ENCODE measurements around the gene HIVEP1.
"Not testable (repeated sequence)": the region's sequence is repeated elsewhere in the genome, so short reads cannot be mapped to it uniquely, and the experiment has no call there.

Gene HIVEP1

DNA sequence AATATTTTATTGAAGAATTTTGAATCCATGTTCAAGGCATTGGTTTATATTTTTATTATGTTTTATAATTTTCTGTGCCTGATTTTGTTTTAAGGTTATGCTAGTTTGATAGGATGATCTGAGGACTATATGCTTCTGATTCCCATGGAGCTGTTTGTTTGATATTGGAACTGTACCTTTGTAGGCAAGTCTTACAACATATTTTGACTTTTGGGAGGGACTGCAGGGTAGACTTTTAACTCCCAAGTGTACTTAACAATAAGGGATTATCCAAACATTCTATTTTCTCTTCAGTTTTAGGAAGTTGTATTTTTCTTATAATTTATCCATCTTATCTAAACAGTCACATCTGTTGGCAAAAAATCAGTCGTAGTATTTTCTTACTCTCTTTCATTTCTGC lies 82.6 kb downstream of the HIVEP1 start:
- no peak for DNase-seq

DNA sequence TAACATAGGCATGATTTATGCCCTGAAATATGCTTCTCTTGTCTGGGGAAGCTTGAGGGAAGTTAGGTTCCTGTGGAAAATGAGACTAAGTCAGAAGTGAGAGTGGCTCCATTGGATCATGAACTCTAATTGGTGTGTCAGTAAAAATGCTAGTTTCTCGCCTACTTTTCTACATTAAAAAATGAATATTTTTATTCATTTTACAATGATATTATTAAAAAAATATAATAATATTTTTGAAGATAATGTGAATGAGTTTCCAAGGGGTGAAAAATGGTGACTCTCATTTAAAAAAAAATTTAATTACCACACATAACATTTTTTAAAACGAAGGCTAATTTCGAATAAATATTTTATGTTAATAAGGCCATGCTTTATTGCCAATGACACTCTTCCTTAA lies 84.2 kb downstream of the HIVEP1 start:
- no peak for DNase-seq

DNA sequence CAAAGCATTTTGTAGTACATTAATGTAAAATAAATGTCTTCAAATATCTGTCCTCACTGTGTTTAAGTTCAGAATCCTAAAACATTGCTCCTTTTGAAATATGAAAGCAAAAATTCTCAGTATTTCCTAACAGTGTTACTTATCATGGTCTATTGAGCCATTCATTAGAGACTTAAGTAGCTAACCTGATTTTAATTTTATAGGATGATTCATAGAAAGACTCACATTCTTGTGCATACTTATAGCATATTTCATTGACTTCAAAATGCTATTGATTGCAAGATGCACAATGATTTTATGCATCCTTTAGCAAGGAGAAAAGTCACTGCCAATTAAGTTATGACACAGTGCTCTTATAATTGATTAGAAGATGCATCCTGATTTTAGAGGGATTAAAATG lies 85.7 kb downstream of the HIVEP1 start:
- no peak for DNase-seq

DNA sequence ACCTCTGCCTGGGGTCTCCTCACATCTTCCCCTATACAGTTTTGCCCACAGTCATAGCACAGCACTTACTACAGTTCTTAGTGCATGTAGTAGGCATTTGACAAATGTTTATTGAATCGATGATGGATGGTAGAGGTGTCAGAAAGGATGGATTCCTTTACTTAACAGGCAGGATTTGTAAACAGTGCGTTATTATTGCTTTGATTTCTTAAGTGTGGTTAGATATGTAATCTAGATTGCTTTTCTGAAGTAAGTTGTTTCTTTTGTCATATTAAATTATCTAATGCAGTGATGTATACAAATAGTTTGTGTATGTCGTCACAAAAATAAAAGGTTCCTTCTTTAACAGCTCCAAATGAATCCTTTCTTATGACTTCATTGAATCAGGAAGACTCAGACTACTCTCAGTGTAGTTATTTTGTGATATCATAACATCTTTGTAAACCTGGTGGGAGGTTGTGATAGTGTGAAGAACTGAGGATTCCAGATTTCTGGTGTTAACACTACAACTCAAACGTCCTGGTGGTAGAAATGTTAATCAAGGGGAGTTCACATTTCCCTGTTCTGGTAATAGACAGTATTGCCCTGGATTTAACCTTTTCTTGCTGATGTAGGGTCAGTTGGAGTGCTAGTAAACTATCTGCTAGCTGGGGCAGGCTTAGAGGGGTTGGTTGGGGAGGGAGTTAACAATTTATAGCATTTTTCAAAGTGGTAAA lies 87.7 kb downstream of the HIVEP1 start:
- no peak for DNase-seq

DNA sequence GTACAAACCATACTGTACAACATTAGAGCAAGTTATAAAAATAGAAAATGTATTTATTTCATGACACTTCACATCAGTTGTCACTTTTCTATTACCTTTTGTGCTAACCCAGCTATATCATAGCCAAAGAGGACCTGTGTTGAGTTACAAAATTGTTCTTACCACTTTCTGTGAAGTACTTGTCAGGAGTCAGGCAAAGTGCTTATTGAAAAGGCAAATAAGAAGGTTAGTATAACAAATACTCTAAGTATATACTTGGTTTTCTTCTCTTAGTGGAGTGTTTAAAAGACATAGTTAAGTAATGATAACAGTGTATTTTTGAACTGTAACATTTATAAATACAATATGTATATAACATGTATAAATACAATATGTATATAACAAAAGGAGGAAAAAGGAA lies 88.9 kb downstream of the HIVEP1 start:
- no peak for DNase-seq

DNA sequence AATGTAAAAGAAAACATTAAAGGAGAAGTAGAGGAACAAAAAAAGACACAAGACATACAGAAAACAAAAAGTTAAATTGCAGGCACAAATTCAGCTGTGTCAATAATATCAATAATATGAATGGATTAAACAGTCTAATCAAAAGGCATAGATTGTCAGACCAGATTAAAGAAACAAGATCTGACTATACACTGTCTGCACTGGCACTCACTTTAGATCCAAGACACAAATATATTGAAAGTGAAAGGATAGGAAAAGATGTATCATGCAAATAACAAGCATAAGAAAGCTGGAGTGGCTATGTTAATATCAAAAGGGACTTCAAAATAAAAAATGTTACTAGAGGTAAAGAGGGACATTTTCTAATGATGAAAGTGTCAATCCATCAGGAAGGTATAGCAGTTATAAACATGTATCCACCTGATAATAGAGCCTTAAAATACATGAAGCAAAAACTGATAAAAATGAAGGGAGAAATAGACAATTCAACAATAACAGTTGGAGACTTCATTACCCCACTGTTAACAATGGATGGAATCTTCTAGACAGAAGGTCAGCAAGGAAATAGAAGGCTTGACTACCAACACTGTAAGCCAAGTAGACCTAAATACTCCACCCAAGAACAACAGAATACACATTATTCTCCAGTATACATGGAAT lies 89.7 kb downstream of the HIVEP1 start:
- DNase-seq, result no peak

DNA sequence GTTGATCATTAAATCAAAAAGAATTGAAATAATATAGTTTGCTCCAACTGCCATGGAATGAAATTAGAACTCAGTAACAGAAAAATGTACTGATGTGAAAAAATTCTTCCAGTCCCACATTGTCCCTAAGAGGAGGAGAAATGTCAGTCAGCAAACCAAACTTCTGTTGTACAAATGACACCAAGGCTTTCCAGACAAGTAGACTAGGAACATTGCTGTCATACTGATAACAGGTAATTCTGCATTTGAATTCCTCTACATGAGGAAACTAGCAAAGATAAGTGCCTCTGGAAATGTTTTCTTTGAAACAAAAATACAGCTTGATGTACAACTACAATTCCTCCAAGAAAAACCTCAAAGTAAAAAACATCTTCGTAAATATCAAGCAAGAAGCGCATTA lies 90.2 kb downstream of the HIVEP1 start:
- DNase-seq, result no peak

DNA sequence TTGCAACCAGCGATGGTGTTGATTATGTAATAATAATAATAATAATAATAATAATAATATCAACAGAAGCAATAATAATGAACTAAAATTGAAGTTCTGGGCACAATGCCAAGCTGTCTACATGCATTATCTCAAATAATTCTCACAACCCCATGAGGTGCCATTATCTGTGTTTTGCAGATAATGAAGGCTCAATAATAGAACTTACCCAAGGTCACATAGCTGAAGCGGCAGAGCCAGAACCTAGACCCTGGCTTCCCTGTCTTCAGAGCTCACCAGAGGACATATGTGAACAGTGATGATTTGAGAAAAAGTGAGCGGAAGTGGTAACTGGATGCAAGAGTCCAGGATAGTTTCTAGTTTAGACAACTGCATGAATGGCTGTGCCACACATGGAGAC lies 91.0 kb downstream of the HIVEP1 start:
- DNase-seq, result no peak

DNA sequence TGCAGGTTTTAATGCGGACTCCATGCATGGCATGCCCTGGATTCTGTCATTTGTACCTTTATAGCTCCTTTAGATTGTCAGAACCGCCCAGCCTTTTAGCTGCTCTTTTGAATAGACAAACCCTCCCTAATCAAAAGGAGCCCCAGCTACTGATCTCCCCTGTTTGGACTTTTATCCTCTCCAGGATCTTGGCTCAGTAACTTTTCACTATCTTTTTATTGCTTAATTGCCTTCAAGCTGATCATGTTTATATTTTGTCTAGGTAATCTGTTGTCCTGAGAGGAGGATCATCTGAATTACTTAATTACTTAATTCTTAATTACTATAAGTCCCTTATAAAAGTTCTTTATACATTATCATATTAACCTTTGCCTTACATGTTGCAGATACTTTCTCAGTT lies 93.2 kb downstream of the HIVEP1 start:
- DNase-seq, result no peak

DNA sequence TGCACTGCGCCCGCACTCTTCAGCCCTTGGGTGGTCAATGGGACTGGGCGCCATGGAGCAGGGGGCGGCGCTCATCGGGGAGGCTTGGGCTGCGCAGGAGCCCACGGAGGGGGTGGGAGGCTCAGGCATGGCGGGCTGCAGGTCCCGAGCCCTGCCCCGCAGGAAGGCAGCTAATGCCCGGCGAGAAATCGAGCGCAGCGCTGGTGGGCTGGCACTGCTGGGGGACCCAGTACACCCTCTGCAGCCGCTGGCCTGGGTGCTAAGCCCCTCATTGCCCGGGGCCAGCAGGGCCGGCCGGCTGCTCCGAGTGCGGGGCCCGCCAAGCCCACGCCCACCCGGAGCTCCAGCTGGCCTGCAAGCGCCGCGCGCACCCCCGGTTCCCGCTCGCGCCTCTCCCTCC lies 96.3 kb downstream of the HIVEP1 start:
- DNase-seq, result not testable (repeated sequence)

DNA sequence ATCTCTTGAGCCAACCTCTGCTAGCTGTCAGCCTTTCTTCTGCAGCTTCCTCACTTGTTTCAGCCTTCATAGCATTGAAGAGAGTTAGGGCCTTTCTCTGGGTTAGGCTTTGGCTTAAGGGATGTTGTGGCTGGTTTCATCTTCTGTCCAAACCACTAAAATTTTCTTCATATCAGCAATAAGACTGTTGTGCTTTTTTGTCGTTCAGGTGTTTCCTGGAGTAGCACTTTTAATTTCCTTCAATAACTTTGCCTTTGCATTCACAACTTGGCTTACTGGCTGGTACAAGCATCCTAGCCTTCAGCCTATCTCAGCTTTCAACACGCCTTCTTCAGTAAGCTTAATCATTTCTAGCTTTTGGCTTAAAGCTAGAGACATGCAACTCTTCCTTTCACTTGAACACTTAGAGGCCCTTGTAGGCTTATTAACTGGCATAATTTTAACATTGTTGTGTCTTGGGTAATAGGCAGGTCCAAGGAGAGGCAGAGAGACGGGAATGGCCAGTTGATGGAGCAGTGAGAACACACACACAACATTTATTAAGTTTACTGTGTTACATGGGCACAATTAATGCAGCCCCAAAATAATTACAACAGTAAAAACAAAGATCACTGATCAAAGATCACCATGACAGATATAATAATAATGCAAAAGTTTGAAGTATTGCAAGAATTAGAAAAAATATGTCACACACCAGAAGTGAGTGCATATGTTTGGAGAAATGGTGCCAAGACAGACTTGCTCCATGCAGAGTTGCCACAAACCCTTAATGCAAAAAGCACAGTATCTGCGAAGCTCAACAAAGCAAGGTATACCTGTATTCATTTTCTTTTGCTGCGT lies 98.6 kb downstream of the HIVEP1 start:
- no peak for DNase-seq

DNA sequence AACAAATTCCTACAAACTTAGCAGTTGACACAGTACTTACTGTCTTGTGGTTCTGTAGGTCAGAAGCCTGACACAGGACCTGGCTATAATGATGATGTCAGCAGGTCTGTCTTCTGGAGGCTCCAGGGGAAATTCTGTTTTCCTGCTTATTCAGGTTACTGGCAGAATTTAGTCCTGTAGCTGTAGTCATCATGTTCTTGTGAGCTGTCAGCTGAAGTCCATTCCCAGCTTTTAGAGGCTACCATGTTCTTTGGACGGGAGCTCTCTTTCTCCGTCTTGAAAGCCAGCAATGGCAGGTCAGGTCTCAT lies 99.2 kb downstream of the HIVEP1 start:
- DNase-seq, result no peak

DNA sequence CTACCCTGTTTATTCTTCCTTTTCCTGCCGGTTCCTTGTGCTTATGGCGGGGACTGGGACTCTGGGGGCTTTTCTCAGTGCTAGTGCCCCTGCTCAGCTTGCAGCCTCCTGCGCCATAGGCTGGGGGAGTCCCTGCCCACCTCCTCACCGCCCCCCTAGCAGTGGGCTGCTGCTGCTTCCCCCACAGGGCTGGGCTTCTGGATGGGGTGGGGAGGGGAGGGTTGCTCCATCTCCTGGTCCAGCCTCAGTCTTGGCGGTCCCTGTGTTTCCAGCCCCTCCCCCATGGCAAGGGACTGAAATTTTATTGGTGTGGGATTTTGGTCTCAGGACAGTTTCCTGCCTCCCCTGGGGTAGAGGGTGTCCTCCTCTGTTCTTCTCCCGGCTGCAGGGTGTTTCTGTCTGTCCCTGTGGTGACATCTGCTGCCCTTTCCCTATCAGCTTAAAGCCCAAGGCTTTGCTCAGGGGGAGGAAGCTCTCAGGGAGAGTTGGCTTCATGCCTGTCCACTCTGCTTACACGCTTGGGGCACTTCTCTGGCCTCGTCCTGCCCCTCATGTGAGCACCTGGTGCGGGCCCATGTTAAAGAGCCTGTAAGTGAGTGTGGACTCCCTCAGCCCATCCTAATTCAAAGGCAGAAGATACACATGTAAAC lies 100.6 kb downstream of the HIVEP1 start:
- no peak for DNase-seq

DNA sequence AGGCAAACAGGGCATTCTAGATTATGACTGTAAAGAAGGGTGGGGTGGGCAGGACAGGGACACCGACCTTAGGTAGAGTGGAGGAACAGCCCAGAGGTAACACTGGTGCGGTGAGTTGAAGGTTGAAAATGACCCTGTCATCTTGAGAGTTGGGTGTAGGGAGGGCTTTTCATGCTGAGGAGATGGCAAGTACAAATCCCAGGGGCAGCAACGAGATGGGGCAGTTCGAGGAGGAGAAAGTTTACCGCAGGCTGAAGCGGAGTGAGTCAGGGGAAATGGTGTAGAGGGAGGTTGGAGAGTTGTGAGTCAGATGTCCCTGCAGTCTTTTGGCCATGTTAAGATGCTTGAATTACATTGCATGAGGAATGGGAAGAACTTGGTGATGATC lies 101.1 kb downstream of the HIVEP1 start:
- DNase-seq, result no peak

DNA sequence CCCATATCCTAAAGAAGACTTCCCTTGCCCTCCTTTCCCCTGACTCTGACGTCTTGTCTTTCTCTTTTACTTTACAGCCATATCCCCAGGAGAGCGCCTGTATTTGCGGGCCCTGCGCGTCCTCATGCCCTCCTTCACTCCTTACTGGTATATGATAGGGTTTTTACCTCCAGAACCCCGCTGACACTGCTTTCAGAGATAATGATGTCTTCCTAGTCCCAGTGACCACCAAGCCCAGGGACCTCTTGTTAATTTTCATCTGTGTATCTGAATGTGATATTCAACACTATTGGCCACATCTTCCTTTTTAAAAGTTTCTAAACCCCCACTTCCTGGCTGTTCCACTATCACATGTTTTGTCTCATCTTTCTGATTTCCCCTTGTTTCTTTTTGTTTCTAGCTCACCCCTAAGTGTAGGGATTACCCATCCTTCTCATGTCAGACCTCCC lies 102.0 kb downstream of the HIVEP1 start:
- DNase-seq, result no peak

DNA sequence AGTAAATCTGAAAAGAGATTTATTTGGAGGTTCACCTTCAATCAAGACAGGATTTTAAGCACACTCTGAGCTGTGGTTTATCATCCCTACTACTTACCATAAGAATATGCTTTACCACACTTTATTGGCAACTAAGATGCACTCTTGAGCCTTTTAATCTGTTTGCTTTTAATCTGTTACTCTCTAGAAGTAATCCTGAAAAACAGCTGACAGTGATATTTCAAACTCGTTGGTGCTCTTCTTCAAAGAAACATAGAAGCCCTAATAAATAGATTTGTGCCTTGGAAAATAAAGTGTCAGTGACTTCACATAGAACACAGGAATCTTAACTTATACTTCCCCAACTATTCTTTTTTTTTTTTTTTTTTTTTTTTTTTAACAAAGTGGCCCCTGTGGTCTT lies 102.9 kb downstream of the HIVEP1 start:
- no peak for DNase-seq

DNA sequence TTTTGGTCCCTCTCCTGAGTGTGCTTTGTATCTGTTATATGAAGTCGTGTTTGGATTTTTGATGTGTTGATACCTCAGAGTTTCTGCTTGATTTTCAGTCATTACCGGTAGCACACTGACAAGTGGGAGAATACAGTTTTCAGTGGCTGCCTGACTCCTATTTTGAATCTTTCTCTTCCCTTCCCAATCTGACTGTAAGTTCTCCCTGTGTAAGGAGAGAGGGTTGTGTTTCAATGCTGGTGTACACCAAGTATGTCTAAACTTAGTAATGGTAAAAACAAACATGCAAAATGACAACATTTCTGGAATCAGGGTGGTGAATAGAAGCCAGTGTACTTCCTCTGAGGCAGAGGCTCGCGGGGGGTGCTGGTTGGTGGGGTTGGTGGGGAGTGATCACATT lies 103.4 kb downstream of the HIVEP1 start:
- DNase-seq, result no peak

DNA sequence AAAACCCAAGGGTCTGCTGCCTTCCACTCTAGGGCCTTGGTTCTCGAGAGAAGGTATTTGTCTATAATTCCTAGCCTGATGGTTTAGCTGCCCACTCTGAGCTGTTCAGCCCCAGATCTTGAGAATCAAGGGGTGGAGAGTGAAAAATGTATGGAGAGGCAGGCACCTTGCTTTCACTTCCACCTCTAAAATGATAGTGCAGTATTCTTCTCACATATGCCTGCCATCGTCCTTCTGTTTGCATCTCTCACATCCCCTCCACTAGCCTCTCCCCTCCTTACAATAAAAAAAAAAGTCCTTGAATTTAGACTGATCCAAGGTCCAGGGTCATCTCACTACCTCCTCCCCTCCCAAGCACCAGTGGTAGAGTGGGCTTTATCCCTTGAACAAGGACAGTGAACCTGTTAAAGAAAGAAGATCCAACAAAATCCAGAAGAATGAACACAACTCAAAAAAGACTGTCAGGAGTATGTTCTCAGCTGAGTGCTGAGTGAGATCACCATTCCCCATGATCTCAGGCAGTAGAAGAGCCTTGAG lies 104.2 kb downstream of the HIVEP1 start:
- no peak for DNase-seq

DNA sequence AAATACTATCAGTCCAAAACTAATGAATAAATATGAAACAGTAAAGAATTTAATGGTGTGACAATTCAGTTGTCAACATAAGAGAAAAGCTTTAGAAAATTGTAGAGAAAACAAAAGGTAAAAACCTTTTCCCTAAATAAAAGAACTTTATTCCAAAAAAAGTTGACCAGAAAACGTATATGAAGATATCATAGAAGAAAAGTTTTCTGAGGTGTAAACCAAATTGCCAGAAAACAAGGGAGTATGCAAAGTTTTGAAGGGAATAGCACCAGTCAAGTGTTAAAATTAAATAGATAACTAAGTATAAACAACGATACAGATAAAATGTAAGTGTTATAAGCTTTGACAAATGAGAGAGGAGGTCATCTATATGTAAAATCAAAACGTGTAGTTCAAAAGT lies 104.9 kb downstream of the HIVEP1 start:
- DNase-seq, result no peak

DNA sequence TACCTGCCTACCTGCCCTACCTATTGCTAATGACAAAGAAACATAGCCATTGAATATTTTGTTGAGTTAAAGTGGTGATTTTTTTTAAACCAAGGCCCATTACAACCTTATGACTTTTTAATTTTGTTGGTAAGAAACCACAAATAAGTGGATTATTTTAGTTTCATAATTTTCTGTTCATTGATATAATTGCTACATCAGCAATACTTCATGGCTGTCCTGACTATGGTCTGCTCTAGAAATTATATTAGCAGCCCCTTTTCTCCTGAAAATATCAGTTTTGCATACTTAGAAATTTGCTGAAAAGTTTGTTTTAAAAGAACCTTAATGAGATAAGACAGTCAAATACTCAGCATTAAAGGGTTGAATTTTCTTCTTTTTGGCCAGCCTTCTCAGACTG lies 106.5 kb downstream of the HIVEP1 start:
- no peak for DNase-seq

DNA sequence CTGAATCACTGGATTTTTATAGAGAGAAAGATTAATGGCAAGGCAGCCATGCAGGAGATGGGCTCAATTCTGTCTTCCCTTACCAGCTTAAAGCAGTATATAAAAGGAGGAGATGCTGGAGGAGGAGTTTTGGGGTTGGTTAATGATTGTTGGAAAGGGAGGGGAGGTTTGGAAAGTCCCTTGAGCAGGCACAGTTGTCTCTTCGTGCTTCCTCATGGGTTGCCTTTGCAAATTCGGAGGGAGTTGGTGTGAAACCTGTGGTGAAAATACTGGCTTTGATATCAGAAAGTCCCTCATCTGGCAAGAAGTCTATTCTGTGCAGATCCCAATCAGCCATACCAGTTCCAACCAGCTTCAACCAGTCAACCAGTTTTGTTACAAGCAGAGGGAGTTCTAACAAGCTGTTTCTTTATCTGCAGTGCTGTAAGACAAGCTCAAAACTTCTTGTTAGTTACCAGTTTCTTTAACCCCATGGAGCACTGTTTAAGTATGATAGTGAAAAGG lies 107.0 kb downstream of the HIVEP1 start:
- DNase-seq, result no peak

DNA sequence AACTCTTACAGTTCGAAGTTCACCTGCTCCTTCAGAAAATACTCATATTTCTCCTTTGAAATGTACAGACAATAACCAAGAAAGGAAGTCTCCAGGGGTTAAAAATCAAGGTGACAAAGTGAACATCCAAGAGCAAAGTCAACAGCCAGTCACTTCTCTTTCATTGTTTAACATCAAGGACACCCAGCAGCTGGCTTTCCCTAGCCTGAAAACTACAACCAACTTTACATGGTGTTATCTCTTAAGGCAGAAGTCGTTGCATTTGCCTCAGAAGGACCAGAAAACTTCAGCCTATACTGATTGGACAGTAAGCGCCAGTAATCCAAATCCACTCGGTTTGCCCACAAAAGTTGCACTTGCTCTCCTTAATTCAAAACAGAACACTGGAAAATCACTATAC lies 113.3 kb downstream of the HIVEP1 start:
- no peak for DNase-seq

DNA sequence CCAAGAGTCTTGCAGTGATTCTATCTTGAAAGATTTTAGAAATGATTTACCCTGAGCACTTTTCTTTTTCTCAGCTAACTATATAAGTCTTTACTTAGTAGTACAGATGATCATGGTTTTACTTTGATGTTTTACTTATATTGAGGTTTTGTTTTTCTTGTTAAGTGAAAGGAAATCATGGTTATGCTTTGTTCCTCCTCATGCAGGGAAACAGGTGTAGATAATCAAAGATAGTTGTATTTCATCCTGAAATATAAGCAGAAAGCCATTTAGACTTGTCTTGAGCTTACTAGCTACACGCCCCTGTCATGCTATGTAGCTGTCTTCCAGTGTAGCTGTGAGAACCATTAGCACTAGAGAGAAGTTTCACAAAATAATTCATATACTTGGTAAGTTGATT lies 113.9 kb downstream of the HIVEP1 start:
- no peak for DNase-seq

Measured in NCI-H526 treated with DMSO at 0.1 percent for 48 hours (cell line).